ENCODE data around the gene FEZ2.

The FEZ2 gene

DNA sequence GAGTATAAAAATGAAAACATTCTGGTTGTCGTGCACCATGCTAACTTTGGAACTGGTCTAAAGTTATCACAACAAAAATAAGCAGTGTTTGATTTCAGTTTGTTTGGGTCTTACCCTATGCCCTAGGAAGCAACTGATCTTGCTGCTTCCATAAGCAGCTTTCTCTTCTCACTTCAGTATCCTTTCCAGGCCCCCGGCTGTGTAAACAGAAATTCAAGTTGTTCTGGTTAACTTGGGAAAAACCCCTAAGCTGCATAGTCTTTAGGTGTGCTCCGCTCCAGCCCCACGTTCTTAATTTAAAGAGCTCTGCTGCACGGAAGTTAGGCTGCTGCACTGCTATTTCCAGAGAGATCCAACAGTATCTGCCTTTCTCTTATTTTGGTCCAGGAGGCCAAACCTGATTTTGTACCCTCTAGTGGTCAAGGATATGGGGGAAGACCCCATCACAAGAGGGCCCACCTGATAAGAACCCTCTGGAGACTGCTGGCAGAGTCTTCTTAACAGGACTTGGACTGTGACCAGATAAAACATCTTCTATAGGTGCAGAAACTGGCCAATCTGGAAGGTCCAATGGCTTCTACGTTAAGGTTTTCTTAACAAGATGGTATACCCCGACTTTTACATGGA, 69.1 kb downstream of the FEZ2 start:
- DNase-seq (ENCODE audit: low spot score) = no peak

DNA sequence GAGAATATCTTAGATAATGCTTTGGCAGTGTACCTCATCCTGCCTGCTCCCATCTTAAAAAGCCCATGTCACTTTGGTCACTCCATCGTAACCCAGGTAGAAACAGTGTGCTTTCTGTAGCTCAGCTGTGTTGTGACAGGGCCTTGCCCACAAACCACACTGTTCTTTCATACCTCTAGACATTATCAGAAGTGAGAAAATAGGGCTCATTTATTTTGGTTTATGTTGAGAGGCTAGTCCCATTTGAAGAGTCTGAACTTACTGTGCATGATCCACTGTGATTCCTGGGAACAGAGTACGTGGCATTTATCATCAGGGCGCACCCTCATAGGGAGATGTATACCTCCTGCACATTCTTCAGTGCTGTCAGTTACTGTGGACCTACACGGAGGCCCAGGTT, 69.7 kb downstream of the FEZ2 start:
- no peak for DNase-seq (ENCODE audit: low spot score)

DNA sequence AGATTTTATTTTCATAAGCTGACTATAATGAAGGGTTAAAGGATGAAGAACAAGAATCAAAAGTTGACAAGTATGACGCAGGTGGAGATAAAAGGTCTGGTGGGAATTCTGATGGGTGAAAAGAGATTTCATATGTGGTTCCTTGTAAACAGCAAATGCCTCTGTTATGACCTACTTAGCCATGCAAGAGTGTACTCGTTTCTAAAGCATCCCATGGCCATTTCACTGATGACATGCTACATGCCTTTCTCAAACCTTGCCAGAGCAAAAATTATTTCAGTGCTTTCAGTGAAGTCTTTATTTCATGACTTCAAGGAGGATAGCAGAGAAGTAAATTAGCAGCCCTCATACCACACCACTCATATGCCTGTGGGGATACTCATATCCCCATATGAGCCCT, 71.7 kb downstream of the FEZ2 start:
- no peak for DNase-seq (ENCODE audit: low spot score)

DNA sequence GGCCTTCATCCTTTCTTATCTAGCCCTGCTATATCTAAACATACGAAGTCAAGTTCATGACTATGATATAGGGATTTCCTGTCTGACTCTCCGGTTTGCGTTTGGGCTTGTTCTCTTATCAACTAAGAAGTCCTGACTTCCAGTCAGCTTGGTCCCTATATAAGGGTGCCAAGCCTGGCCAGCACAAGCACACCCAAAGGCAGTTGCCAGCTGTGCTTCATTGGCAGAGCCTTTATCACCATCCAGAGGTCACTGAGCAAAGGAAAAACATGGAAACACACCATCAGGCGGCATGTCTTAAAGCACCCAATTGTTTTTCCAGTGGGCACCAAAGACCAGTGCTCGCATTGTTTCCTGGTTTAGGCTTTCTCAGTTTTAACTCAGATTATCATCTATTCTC, 72.7 kb downstream of the FEZ2 start:
- DNase-seq (ENCODE audit: low spot score) = no peak

DNA sequence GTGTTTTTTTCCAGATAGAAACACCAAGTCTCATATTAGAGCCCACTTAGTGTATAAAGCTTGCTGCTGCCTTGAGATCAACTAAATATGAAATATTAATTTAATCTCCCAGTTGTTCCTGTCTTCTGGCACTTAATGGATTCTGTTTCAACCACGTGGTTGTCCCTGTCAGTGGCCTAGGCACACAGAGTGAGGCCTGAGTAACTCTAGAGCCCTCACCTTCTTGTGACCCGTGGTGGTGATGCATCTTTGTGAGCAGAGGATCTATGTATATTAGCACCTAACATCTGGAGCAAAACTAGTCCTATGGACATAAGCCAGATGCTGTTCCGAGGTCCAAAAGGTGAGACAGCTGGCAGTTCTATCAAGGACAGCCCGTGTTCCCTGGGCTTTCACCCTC, 74.8 kb downstream of the FEZ2 start:
- no peak for DNase-seq (ENCODE audit: low spot score)

DNA sequence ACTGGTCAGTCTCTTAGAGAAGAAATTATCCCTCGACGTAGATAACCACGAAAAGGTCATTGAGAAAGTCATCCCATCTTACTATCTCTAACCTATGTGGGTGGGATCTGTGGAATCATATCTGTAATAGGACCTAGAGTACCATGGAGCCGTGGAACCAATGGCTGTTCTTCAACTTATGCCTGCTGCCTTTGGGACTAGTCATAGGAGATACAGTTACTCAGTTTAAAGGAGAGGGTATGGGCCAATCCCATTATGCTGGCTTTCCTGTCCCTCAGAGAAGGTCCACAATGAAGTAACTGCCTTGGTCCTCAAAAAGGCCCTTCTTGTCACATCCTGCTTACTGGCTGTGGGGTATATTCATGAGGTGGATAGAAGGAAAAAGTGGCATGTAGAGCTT, 77.5 kb downstream of the FEZ2 start:
- no peak for DNase-seq (ENCODE audit: low spot score)

DNA sequence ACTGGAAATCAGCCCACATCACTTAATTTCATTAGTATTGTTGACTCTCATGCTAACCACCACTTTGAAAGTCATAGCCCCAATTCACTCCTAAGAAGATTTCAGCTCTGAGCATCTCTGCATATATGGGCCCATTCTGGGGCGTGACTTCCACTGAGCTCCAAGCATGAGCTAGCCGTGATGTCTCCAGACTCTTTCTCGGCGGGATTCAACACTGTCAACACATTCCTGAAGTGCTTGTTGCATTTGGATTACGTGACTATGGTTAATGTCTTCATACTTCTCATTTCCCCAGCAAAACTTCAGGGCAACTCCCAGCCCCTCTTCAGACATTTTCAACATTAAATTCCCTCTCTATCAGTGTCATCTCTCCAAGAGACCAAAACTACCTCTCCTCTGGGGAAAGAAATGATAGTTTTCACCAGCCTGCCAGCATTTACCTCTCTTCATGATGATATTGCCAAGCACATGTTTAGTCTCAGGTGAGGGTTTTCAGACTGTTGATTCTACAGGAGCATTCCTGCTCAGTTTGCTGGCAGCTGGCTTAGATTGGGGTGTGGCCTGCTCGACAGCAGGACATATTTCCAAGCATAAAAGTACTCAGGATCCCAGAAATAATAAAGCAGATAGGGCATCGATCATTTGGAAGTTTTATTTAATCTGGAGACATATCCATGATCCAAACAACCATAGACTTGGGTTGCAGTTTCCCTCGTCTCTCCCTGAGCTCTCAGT, 81.7 kb downstream of the FEZ2 start:
- DNase-seq (ENCODE audit: low spot score) = no peak

DNA sequence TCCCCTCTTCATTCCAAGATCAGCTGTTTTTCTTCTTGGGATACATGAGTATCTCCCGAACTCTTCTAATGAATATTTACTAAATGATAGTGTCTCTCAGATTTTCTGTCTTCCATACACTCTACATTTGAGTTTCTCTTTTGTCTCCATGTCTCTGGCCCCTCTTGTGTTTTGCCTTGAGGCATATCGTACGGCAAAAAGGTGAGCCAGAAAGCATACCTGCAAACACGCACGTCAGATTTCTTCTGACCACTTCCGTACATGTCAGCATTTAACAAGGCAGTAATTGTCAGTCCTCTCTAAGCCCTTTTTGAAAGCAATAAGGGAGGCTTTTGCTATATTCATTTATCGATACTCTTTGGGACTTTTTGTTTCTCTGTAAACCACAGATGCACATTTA, 82.4 kb downstream of the FEZ2 start:
- no peak for DNase-seq (ENCODE audit: low spot score)

DNA sequence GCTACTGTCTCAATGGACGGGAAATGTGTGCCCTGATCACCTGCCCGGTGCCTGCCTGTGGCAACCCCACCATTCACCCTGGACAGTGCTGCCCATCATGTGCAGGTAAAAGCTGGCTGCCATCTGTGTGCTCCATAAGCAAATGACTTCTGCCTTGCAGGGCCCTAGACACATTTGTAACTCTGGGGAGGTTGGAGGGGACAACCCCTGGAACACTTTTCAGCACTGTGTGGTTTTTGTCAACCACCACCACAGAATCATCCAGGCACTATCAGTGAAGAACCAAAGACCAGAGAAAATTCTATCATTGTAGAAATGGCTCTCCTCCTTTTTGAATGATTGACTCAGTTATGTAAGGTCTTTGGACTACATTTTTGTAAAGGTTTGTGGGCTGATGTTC, 84.3 kb downstream of the FEZ2 start:
- DNase-seq (ENCODE audit: low spot score) = no peak

DNA sequence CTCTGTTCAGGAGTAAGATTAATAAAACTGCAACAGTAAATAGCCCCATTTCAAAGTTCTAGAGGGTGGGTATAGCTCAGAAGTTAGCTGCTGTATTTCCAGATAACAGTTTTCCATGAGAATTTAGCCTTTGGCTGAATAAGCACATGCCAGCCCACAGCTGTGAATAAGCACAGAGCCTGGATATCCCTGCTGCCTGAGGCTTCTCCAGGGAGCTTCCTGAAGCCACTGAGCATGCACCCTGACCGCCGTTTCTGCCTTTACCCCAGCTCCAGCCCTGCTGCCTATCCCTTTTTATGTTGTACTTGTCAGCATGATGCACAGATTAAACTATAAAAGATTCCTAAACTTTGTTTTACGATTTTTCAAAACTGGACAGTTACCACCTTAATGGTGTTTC, 85.3 kb downstream of the FEZ2 start:
- no peak for DNase-seq (ENCODE audit: low spot score)

DNA sequence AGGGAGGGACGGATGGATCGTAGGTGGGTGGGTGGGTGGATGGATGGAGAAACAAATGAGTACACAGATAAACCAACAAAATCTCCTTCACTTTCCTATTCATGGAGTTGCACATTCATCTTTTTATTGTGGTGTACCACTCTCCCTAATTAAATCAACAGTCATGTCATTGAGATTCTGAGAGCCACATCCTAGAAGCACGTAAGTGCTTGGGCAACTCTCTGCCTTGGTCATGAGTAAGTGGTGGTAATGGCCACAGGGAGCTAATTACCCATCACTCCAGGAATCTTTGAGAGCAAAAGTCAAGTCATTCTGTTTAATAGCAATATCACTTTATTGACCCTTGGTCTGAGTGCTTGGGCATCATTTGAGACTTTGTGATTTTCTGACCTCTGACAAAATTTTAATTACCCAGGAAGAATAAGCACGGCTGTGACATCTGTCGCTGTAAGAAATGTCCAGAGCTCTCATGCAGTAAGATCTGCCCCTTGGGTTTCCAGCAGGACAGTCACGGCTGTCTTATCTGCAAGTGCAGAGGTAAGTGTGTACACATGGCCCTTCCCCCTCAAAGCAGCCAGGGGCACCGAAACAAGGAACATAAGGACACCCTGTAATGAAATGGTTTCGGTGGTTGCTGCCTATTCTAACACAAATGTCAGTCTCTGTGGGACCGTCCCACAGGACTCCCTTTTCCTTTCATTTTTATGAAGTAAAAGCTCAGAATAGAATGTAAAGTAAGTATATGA, 85.9 kb downstream of the FEZ2 start:
- no peak for DNase-seq (ENCODE audit: low spot score)

DNA sequence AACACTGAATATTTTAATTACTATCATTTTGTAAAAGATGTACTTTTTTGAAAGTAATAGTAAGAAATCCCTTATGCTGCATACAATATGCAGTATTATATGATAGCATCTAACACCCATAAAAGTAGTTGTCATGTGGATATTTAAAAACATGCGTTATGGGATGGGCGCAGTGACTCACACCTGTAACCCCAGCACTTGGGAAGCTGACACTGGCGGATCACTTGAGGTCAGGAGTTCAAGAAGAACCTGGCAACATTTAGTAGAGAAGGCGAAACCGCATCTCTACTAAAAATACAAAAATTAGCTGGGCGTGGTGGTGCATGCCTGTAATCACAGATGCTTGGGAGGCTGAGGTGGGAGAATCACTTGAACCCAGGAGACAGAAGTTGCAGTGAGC, 88.9 kb downstream of the FEZ2 start:
- no peak for DNase-seq (ENCODE audit: low spot score)

DNA sequence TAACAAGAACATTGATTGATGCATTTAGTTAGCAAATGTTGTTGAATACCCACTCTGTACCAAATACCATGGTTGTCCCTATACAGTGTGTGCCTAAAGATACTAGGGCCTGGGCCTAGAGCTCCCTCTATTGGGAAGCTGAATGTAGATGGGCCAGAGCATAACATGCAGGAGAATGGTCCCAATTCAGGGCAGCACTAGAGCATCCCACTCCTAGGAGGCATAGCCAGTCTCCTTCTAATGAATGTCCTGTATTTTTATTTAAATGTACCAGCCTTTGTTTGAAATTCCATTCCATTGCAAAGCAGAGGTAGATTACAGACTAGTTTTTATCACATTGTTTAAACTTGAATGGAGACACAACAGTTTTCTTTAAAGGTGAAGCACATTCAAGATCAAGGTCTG, 90.6 kb downstream of the FEZ2 start:
- DNase-seq (ENCODE audit: low spot score) = no peak

Measured in hematopoietic multipotent progenitor cell treated with erythropoietin and hydrocortisone succinate and interleukin-3 and kit ligand, for 15 days (in vitro differentiated cells).